GM21367 (cell line): ENCODE results near the gene NKD1.

ENCODE experiments used
- ATAC-seq: cut with Tn5 transposase; IDR thresholded peaks from one replicate; pipeline ENCODE4 v1.9.1; 2021; ENCODE audit not compliant: unreplicated experiment

Gene NKD1

GRCh38 chr16:50519001-50519400, 29.2 kb upstream of the NKD1 start:
- ATAC-seq, result no peak

GRCh38 chr16:50519602-50520001, 28.6 kb upstream of the NKD1 start:
- ATAC-seq, result no peak

DNA sequence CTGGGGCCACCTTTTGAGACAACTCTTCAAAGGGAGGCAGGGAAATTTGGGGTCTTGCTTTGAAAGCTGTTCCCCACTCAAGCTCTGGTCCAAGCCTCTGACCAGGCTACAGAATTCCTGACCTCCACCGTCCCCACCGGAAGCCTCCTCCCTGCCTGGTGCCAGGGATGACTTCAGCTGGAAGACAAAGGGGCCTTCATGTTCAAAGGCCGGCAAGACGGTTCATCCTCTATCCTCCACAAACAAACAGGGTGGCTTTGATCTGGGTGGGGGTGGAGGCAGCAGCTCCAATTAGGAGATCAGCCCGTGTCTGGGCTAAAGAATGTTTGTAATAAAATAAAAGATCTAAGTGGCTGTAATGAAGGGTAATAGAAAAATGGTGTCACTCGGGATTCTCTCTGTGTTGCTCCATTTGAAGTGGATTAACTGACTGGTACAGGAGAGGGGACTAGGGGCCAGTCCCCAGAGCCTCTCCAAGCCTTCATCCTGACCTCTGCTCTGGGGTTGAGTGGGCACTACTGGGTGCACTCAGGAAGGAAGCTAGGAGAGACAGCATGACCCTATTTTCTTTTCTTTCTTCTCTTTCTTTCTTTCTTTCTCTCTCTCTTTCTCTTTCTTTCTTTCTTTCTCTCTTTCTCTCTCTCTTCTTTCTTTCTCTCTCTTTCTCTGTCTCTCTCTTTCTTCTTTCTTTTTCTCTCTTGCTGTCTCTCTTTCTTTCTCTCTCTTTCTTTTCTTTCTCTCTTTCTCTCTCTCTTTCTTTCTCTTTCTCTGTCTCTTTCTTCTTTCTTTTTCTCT, 27.5 kb upstream of the NKD1 start:
- no peak for ATAC-seq

DNA sequence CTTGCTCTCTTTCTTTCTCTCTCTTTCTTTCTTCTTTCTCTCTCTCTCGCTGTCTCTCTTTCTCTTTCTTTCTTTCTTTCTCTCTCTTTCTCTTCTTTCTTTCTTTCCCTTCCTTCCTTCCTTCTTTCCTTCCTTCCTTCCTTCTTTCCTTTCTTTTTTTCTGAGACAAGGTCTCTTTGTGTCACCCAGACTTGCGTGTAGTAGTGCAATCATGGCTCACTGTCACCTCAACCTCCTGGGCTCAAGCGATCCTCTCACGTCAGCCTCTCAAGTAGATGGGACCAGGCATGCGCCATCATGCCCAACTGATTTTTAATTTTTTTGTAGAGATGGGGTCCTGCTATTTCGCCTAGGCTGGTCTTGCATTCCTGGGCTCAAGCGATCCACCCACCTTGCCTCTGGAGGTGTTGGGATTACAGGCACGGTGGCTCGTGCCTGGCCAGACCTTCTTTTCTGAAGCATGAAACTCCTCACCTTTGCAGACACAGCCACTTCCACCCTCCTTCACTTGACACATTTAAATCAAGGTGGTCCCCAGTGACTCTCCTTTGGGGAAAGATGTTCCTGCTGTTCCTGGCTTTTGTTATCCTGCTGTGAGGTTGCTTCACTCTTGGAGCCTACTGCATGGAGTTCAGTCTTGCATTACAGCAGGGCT, 26.8 kb upstream of the NKD1 start:
- no peak for ATAC-seq

DNA sequence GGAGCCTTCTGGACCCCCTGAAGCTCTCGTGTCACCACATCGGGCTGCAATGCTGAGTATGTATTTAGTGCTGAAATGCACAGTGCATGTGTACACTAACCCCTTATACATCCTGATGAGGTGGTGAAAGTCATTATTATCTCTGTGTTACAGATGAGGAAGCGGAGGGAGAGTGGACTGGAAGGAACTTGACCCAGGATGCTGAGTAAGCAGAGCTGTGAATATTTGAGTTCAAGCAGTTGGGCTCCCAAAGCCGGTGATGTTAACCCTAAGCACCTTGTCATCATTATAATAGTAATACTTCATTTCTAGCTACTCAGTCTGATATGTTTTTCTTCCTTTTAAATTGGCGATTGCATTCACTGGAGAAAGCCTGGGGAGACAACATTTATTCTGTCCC, 25.9 kb upstream of the NKD1 start:
- ATAC-seq, result no peak

DNA sequence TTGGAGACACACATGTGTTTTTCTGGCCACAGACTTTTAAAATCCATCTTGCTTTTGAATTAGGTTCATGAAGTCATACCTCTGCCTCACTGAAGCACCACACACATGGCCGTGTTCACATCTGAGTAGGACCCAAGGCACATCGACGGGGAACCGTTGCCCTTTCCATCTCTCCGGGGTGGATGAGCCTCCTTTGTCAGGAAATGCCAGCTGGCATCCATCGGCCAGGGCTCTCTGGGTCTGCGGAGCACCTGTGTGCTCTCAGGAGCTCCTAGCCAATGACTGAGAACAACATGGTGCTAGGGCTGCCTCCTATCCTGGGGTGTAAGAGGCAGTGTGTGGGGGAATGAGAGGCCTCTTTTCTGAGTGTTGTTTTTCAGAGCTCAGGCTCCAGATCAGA, 24.5 kb upstream of the NKD1 start:
- no peak for ATAC-seq

DNA sequence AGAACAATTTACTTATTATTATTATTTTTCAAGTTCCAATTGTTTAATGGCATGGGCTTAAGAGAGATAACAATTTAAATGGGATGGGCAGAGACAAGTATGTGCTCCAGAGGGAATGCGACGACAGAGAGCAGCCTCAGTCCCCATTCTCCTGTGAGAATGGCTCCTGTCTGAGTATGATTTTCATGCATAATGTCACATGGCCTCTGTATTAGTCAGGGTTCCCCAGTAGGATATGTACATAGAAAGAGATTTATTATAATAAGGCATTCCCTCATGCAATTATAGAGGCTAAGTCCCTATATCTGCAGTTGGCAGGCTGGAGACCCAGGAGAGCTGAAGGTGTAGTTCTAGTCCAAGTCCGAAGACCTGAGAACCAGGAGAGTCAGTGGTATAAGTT, 22.9 kb upstream of the NKD1 start:
- ATAC-seq, result no peak

DNA sequence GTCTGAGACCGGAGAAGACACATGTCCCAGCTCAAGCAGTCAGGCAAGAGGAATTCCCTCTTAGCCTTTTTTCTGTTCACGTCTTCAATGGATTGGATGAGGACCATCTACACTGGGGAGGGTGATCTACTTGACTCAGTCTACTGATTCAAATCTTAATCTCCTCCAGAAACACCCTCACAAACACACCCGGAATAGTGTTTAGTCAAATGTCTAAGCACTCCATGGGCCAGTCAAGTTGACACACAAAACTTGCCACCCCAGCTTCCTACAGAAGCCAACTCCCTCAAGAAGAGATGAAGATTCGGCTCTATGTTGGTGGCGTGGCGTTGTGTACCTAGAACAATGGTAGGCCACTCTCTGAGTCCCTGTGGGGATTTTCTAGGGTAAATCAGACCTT, 22.5 kb upstream of the NKD1 start:
- ATAC-seq, result no peak

- ATAC-seq, result no peak
These were observed 21.9 kb upstream of the NKD1 start for GRCh38 chr16:50526249-50526648.

DNA sequence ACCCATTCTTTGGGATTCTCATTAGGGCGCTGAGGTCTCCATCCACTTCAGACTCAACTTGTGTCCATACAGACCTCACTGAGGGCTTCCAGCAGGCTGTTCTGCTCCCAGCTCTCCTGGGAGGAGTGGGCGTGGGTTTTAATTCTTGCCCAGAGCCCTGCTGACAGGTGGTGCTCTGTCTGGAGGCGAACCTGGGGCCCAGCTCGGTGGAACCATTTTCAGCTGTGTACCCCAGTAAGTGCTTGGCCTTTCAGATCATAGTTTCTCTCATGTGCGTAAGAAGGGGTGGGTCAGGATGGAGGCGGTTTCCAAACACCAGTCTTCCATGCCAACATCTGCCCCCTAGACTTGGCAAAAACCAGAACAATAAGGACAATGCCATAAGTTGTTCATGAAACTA, 21.4 kb upstream of the NKD1 start:
- ATAC-seq, result no peak

- ATAC-seq, result no peak
These were observed 19.4 kb upstream of the NKD1 start for GRCh38 chr16:50528820-50529219.

DNA sequence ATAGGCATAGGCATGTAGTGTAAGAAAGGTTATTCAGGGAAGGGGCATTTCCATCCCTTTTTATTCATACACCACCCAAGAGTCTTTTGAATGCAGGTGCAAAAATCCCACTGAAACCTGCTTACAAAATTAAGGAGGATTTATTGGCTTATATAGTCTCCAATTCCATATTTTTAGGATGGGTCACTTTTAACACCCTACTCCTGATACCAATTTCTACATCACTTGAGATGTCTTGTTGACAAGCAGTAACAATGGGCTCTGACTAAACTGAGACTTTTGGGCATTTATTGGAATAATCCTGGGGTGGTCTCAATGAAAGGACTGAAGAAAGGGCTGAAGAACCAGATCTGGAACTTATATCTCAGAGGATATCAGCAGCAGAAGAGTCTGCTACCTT, 18.9 kb upstream of the NKD1 start:
- ATAC-seq, result no peak

- no peak for ATAC-seq
These were observed 17.6 kb upstream of the NKD1 start for GRCh38 chr16:50530277-50531236.

DNA sequence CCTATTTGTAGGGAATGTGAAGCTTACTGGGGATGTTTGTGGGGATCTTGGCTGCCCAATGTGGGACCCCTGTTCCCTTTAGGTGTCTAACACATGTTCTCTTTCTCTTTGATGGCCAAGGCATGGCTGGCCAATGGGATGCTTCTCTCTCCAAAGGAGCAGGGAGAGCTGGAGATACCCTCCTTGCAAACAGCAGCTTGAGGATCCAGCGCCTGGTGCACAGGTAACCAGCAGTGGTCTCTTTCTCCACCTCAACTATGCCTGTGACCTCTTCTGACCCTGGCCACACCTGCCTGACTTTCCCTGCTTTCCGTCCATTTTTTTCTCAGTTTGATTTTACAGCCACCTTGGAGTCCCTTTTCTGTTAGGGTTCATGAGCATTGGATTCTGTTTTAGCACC, 16.8 kb upstream of the NKD1 start:
- ATAC-seq, result no peak

GRCh38 chr16:50531901-50532300, 16.3 kb upstream of the NKD1 start:
- ATAC-seq, result no peak

- ATAC-seq, result no peak
These were observed 15.6 kb upstream of the NKD1 start for GRCh38 chr16:50532576-50532975.

- ATAC-seq, result no peak
These were observed 14.9 kb upstream of the NKD1 start for GRCh38 chr16:50533317-50533716.

DNA sequence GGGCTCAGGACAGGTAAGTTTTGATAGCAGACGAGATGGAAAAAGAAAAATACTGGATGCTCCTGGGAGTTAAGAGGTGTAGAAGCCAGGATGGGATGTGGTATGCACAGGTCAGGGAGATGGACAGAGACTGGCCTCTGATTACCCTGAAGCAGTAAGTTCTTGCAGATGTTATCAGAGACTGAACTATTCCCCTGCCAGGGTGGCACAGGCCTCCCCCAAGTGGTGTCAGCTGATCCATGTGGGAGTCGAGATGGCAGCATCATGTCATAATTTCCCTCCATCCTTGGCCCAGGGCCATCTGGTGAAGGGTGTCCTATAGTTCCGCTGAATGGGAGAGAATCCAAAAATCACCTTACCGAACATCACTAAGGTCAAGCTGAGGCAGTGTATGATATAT, 14.1 kb upstream of the NKD1 start:
- ATAC-seq, result no peak

DNA sequence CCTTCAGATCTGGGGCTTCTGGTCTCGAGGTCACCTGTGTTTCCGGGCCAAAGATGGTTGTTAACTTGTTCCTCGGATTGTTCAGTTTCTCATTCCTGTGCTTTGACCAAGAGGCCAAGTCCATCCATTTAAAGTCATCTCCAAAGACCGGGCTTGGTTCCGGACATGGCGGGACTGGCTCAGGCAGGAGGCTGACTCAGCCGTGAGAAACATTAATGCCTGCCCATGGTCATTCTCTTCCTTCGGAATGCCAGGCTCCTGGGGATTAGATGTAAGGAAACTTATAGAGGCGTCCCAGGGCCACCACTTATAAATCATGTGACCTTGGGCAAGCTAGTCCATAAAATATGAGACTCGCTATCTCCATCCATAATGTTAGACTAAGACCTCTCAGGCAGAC, 13.6 kb upstream of the NKD1 start:
- ATAC-seq, result no peak

GRCh38 chr16:50534958-50535357, 13.2 kb upstream of the NKD1 start:
- no peak for ATAC-seq

DNA sequence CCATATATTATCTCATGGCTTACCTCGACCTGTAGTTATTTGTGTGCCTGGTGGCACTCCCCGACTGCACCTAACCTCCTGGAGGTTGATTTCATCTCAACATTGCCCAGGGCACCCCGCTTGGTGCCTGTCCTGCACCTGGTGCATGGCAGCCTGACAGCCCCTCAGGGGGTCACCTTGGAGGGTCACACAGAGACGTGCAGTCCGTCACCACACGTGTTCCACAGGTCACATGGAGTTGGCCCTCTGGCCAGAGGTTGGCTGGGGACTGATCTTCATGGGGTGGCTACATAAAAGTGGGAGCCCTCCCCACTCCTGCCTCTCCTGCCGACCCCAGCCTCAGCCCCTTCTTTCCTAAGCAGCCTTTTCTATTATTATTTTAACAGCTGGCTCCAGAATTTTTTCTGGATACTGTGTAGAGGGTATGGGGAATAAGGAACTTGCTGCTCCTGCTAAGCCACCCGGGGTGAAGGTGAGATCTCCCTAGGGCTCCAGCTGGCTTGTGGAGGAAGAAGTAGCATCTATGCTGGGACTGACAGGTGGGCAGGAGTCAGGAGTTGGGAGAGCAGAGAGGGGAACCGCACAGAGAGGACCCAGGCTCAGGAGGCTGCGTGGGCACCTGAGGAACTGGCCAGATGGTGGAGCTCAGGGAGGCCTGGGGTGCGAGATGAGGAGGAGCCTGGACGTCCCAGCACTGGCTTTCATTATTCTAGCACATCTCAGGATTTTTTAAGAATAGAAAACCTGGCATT, 12.5 kb upstream of the NKD1 start:
- ATAC-seq, result no peak
